Urinary bladder (tissue), 4 donors: ENCODE measurements around the gene CFAP73. TPM values are rescaled to one million over a fixed set of nuclear protein-coding genes. Genes with fewer than 3 reads are reported as not detected.

ENCODE experiments used
- DNase-seq: peaks from one replicate; pipeline ENCODE4 v3.0.0-alpha.2; 2015; ENCODE audit errors: extremely low spot score
- H3K27ac ChIP-seq: one replicate; pipeline ENCODE4 v1.5.1; 2013; ENCODE audit warnings: low read depth, mild to moderate bottlenecking, moderate library complexity
- H3K36me3 ChIP-seq: one replicate; pipeline ENCODE4 v1.6.1; 2013; ENCODE audit warnings: mild to moderate bottlenecking, moderate library complexity; ENCODE audit not compliant: insufficient read depth
- H3K4me1 ChIP-seq: one replicate; pipeline ENCODE4 v1.6.1; 2013; ENCODE audit warnings: mild to moderate bottlenecking, moderate library complexity; ENCODE audit not compliant: insufficient read depth
- H3K4me3 ChIP-seq: one replicate; pipeline ENCODE4 v1.5.1; 2013; ENCODE audit warnings: low read depth, low read length
- WGBS: extraction: QIAGEN DNeasy Blood & Tissue Kit; methylation state at CpG from one replicate; pipeline ENCODE4 v1.1.7; 2013; 5-methylcytosine and 5-hydroxymethylcytosine counted together
- polyA plus RNA-seq: library from polyadenylated mRNA; stranded (reverse); fragments of 200-250 nt; gene quantifications from one replicate; pipeline ENCODE4 v1.2.3, GENCODE V29; 2013
- total RNA-seq: library from RNA; depleted of rRNA; stranded (reverse); fragments of >200 nt; gene quantifications from one replicate; pipeline ENCODE4 v1.2.3, GENCODE V29; 2014
- donor health status: healthy with polysubstance abuse.
- donor health status: healthy.

CFAP73 gene
- total and polyA plus RNA-seq, 2 donors, result 0.39 TPM; not detected in 1

DNA sequence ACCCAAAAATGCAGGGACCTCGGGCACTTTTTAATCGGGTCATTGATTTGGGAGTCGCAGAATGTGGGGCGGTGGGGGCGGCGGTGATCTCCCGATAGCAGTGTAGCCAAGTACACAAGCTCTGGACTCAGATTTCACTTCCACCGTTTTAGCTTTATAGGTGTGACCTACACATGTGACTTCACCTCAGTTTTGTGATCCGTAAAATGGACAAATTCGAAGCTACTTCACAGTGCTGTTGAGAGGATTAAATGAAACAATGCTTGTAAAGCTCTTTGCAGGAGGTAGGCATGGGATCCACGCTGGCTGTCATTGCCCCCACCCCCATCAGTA is 36.5 kb downstream of the CFAP73 start:
- DNase-seq, result no peak
- Histone ChIP-seq H3K27ac (no peak overlapping the region), H3K4me3 (peak overlapping the region; percentile 75), H3K4me1 (no peaks in the 10 kb centered on the region), H3K36me3 (no peaks in the 10 kb centered on the region)
- WGBS, result 5% methylated on average over 11 of the region's 11 CpGs

DNA sequence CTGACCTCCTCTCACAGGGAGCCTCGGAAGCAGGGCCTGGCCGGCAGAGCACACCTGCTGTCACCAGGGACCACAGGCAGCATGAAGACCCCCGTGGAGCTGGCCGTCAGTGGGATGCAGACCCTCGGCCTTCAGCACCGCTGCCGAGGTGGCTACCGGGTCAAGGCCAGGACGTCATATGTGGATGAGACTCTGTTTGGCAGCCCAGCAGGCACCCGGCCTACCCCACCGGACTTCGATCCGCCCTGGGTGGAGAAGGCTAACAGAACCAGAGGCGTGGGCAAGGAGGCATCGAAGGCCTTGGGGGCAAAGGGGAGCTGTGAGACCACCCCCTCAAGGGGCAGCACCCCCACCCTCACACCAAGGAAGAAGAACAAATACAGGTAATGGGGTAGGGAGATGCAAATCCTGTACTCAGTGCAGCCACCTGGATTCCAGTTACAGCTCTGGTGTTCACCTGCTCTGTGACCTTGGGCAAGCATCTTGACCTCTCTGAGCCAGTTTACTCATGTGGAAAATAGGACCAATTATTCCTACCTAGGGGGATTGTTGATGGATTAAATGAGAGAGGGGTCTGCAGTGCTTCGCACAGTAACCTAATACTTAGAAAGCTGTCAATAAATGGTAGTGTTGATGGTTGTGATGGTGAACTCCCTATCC is 37.3 kb downstream of the CFAP73 start:
- WGBS, result 82% methylated on average over 16 of the region's 16 CpGs
- H3K4me3 ChIP-seq, result no peak overlapping the region
- no peak for DNase-seq
- H3K27ac ChIP-seq, result no peak overlapping the region
- no peaks in the 10 kb centered on the region for H3K36me3 ChIP-seq
- H3K4me1 ChIP-seq, result no peaks in the 10 kb centered on the region

GRCh38 chr12:113189361-113189760 is 39.8 kb downstream of the CFAP73 start:
- Histone ChIP-seq H3K27ac (no peak overlapping the region), H3K36me3 (no peaks in the 10 kb centered on the region), H3K4me1 (no peaks in the 10 kb centered on the region), H3K4me3 (no peak overlapping the region)
- no peak for DNase-seq
- WGBS, result 90% methylated on average over 2 of the region's 2 CpGs

- Histone ChIP-seq H3K4me1 (no peaks in the 10 kb centered on the region), H3K4me3 (no peak overlapping the region), H3K36me3 (no peaks in the 10 kb centered on the region), H3K27ac (no peak overlapping the region)
- 85% methylated on average over 4 of the region's 4 CpGs for WGBS
- DNase-seq, result no peak
These were observed 41.2 kb downstream of the CFAP73 start for GRCh38 chr12:113190761-113191160.

DNA sequence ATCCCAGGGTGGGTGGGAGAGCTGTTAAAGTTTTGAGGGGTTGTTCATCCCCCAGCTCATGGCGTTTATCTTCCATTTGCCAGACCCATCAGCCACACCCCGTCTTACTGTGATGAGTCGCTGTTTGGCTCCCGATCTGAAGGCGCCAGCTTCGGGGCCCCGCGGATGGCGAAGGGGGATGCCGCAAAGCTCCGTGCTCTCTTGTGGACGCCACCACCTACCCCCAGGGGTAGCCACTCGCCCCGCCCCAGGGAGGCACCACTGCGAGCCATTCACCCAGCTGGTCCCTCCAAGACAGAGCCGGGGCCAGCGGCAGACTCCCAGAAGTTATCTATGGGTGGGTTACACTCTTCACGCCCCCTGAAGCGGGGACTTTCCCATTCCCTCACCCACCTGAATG is 41.7 kb downstream of the CFAP73 start:
- no peak overlapping the region for H3K27ac ChIP-seq
- WGBS, result 93% methylated on average over 19 of the region's 19 CpGs
- no peak for DNase-seq
- no peaks in the 10 kb centered on the region for H3K4me1 ChIP-seq
- no peaks in the 10 kb centered on the region for H3K36me3 ChIP-seq
- no peak overlapping the region for H3K4me3 ChIP-seq

DNA sequence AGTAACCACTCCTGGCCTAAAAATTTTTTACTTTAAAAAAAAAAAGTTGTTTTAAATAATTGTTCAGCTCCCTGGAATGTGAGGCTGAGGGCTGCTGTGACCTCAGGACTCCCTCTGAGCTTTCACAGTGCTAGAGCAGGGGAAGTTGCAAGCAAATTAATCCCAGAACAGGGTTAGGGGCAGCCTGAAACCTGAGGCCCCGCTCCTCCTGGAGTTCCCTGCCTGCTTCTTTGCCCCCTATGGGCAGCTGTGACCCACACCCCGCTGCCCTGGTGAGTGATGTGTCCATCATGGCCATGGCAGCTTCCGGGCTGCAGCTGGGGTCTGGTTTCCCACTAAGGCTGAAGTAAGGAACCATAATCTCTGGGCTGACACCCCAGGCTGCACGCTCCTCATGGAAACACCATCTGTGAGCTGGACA is 45.5 kb downstream of the CFAP73 start:
- no peak for DNase-seq
- no peak overlapping the region for H3K4me3 ChIP-seq
- no peaks in the 10 kb centered on the region for H3K36me3 ChIP-seq
- WGBS, result 76% methylated on average over 4 of the region's 4 CpGs
- no peak overlapping the region for H3K27ac ChIP-seq
- H3K4me1 ChIP-seq, result no peaks in the 10 kb centered on the region

DNA sequence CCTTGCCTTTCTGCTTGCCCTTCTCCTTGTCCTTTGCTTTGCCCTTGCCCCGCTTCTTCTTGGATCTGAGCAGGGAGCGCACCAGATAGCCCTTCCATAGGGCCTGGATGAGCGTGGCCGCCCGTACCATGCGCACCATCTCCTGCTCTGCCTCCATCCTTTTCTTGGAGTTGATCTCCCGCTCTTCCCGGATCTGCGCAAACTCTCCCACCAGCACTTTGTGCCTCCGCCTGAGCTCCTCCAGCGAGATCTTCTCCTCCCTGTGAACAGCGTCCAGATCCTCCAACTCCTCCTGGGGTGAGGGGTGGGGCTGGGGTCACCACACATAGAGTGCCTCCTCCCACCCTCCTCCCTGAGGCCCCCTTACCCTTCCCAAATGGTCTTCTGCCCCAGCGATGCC is 46.1 kb downstream of the CFAP73 start:
- no peaks in the 10 kb centered on the region for H3K36me3 ChIP-seq
- no peak overlapping the region for H3K4me3 ChIP-seq
- no peaks in the 10 kb centered on the region for H3K4me1 ChIP-seq
- no peak for DNase-seq
- no peak overlapping the region for H3K27ac ChIP-seq
- WGBS, result 94% methylated on average over 13 of the region's 13 CpGs

DNA sequence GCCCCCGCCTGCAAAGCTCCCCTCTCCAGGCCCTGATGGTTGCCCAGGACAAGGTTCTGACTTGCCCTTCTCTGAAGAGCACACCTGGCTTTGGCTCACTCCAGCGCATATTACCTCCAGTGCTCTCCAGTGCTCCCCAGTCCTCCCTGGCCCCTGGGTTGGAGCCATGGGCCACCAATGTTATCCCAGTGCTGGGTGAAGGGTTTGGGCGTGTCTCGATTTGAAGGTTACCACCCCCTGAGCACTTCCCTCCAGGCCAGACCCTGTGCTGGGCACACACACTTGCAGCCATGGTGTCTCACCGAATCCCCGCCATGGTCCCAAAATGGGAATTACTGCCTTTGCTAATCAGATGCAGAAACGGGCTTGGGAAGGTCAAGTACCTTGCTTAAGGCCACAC is 47.1 kb downstream of the CFAP73 start:
- DNase-seq, result no peak
- 78% methylated on average over 7 of the region's 7 CpGs for WGBS
- Histone ChIP-seq H3K4me1 (no peaks in the 10 kb centered on the region), H3K4me3 (no peak overlapping the region), H3K36me3 (no peaks in the 10 kb centered on the region), H3K27ac (no peak overlapping the region)

GRCh38 chr12:113196990-113197389 is 47.5 kb downstream of the CFAP73 start:
- no peak overlapping the region for H3K27ac ChIP-seq
- H3K4me3 ChIP-seq, result no peak overlapping the region
- 19% methylated on average over 4 of the region's 4 CpGs for WGBS
- no peaks in the 10 kb centered on the region for H3K36me3 ChIP-seq
- no peak for DNase-seq
- H3K4me1 ChIP-seq, result no peaks in the 10 kb centered on the region

GRCh38 chr12:113197518-113198077 is 48.1 kb downstream of the CFAP73 start:
- 93% methylated on average over 8 of the region's 8 CpGs for WGBS
- no peak for DNase-seq
- Histone ChIP-seq H3K27ac (no peak overlapping the region), H3K36me3 (no peaks in the 10 kb centered on the region), H3K4me1 (no peaks in the 10 kb centered on the region), H3K4me3 (no peak overlapping the region)

- no peak overlapping the region for H3K27ac ChIP-seq
- no peak for DNase-seq
- no peaks in the 10 kb centered on the region for H3K36me3 ChIP-seq
- 70% methylated on average over 1 of the region's 1 CpG for WGBS
- H3K4me3 ChIP-seq, result no peak overlapping the region
- no peaks in the 10 kb centered on the region for H3K4me1 ChIP-seq
These were observed 48.8 kb downstream of the CFAP73 start for GRCh38 chr12:113198296-113198695.

DNA sequence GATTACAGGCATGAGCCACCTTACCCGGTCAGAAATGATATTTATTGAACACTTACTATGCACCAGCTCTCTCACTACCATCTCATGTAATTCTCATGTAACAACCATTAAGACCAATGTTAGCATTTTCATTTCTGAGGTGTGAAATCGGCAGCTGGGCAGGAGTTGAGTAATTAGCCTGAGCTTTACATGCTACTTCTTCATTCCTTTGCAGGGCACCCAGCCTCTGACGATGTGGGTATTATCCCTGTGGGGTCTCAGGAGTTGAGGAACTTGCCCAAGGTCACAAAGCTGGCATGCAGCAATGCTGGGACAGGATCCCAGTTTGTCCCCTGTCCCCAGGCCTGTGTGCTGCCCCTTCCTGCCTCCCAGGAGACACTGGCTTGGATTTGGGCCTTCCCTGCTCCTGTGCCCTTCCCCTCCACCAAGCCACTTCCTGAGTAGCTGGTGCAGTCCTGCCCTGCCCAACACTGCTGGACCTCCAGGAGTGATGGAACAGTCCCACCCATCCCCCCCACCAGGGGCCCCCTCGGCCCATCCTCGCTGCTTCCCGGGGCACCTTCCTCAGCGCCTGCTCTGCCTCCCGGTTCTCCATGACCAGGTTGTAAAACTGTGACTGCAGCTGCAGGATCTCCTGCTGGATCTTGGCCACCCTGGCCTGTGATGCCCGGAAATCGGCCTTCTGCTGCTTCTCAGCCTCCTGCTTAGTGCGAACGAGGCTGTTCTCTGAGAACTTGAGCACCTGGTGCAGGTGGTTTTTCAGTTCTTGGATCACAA is 50.7 kb downstream of the CFAP73 start:
- Histone ChIP-seq H3K36me3 (no peaks in the 10 kb centered on the region), H3K4me3 (no peak overlapping the region), H3K27ac (no peak overlapping the region), H3K4me1 (no peaks in the 10 kb centered on the region)
- DNase-seq, result no peak
- WGBS, result 78% methylated on average over 12 of the region's 12 CpGs

DNA sequence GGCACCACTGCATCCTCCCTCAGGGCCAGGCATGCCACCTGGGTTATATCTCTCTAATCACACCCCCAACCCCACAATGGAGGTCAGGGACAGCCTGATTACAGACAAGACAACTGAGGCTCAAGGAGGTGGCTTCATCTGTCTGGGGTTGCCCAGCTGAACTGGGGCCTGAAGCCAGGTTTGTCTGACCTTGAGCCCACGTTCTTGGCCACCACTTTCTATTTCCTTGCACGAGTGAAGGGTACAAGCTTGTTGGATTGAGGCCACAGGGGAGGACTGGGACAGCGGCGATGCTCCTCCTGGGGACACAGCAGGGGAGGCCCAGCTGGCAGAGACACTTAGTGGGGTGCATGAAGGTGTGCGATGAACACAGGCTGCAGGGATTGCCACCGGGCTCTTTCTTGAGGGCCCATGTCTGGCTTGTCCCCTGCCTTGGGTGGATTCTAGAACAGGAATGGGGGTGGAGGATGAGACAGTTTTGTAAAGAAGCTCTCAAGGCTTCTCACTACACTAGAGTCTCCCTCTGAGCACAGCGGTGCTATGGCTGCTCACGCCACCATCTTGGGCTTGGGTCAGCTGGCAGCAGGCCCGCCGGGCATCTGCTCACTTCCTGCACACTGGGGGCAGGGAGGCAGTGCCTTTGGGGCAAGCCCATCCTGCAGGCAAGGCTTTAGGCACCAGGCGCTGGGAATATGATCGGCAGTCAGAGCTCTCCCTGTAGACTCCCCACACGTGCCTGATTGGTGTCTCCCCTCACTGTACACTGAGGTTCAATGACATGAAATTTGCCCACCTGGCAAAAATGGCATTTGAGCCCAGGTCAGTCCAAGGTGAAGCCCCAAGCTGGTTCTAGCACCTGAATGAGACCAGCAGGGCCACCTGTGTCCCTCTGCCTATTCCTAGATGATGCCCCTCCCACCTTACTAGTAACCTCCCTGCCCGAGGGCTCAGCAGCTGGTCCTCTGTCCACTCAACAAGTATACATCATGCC is 52.0 kb downstream of the CFAP73 start:
- H3K4me3 ChIP-seq, result no peak overlapping the region

More for the DNA sequence above, 52.0 kb downstream of the CFAP73 start:
- WGBS, result 88% methylated on average over 14 of the region's 14 CpGs
- H3K27ac ChIP-seq, result no peak overlapping the region
- no peaks in the 10 kb centered on the region for H3K4me1 ChIP-seq
- DNase-seq, result no peak
- no peaks in the 10 kb centered on the region for H3K36me3 ChIP-seq
